H9 (cell line): ENCODE data around the gene NSFL1C. TPM values are rescaled to one million over a fixed set of nuclear protein-coding genes. Genes with fewer than 3 reads are reported as not detected.

ENCODE experiments used
- DNase-seq: peaks from one replicate; pipeline ENCODE4 v3.0.0-alpha.2; 2017
- H2AFZ ChIP-seq: one replicate; pipeline ENCODE4 v1.6.1; 2013; ENCODE audit warnings: mild to moderate bottlenecking, low read length, control low read depth, moderate library complexity
- H2AK5ac ChIP-seq: 2 replicates; pipeline ENCODE4 v1.6.1; 2013; ENCODE audit warnings: low read length, control low read depth, mixed read lengths; ENCODE audit not compliant: insufficient read length
- H2BK120ac ChIP-seq: one replicate; pipeline ENCODE4 v1.6.1; 2013; ENCODE audit warnings: low read depth, mild to moderate bottlenecking, low read length, control low read depth, inconsistent platforms; ENCODE audit not compliant: poor library complexity, severe bottlenecking
- H2BK12ac ChIP-seq: 2 replicates; pipeline ENCODE4 v1.6.1; 2013; ENCODE audit warnings: low read length, control low read depth, mixed read lengths, low read depth; ENCODE audit not compliant: insufficient read length
- H2BK15ac ChIP-seq: 2 replicates; pipeline ENCODE4 v1.6.1; 2013; ENCODE audit warnings: low read depth, low read length, control low read depth
- H2BK20ac ChIP-seq: one replicate; pipeline ENCODE4 v1.6.1; 2013; ENCODE audit warnings: low read depth, mild to moderate bottlenecking, low read length, control low read depth, inconsistent platforms; ENCODE audit not compliant: poor library complexity, severe bottlenecking
- H2BK5ac ChIP-seq: 2 replicates; pipeline ENCODE4 v1.6.1; 2013; ENCODE audit warnings: low read length, control low read depth, mixed read lengths; ENCODE audit not compliant: insufficient read length
- H3K14ac ChIP-seq: 2 replicates; pipeline ENCODE4 v1.6.1; 2013; ENCODE audit warnings: low read length, control low read depth; ENCODE audit not compliant: insufficient read depth
- H3K18ac ChIP-seq: 2 replicates; pipeline ENCODE4 v1.6.1; 2013; ENCODE audit warnings: low read depth, mild to moderate bottlenecking, mixed read lengths, low read length, control low read depth; ENCODE audit not compliant: insufficient read length
- H3K23ac ChIP-seq: 2 replicates; pipeline ENCODE4 v1.6.1; 2013; ENCODE audit warnings: low read length, control low read depth, mixed read lengths, low read depth; ENCODE audit not compliant: insufficient read length
- H3K23me2 ChIP-seq: 2 replicates; pipeline ENCODE4 v1.6.1; 2013; ENCODE audit warnings: low read depth, mild to moderate bottlenecking, mixed read lengths, low read length, control low read depth; ENCODE audit not compliant: insufficient read length, poor library complexity, severe bottlenecking
- H3K27ac ChIP-seq: 2 replicates; pipeline ENCODE4 v1.5.1; 2013; ENCODE audit warnings: low read length, control low read depth, mixed read lengths, low read depth; ENCODE audit not compliant: insufficient read length
- H3K27me3 ChIP-seq: 2 replicates; pipeline ENCODE4 v1.6.1; 2013; ENCODE audit warnings: low read length, control low read depth, inconsistent platforms; ENCODE audit not compliant: insufficient read depth
- H3K4ac ChIP-seq: 2 replicates; pipeline ENCODE4 v1.6.1; 2013; ENCODE audit warnings: low read depth, mild to moderate bottlenecking, control low read depth, inconsistent platforms, low read length, moderate library complexity
- H3K4me1 ChIP-seq: 2 replicates; pipeline ENCODE4 v1.6.1; 2013; ENCODE audit warnings: low read length, control low read depth, inconsistent platforms; ENCODE audit not compliant: insufficient read depth
- H3K4me2 ChIP-seq: 2 replicates; pipeline ENCODE4 v1.6.1; 2013; ENCODE audit warnings: low read length, control low read depth, mixed read lengths; ENCODE audit not compliant: insufficient read length, insufficient read depth
- H3K56ac ChIP-seq: 2 replicates; pipeline ENCODE4 v1.6.1; 2013; ENCODE audit warnings: low read depth, mild to moderate bottlenecking, mixed read lengths, low read length, control low read depth; ENCODE audit not compliant: insufficient read length
- H3K79me1 ChIP-seq: 2 replicates; pipeline ENCODE4 v1.6.1; 2013; ENCODE audit warnings: low read depth, mild to moderate bottlenecking, moderate library complexity, low read length, control low read depth, inconsistent platforms; ENCODE audit not compliant: insufficient read depth, poor library complexity, severe bottlenecking
- H3K79me2 ChIP-seq: 2 replicates; pipeline ENCODE4 v1.6.1; 2013; ENCODE audit warnings: low read length, control low read depth, inconsistent platforms; ENCODE audit not compliant: insufficient read depth
- H3K9ac ChIP-seq: 2 replicates; pipeline ENCODE4 v1.6.1; 2013; ENCODE audit warnings: low read length, control low read depth, mixed read lengths; ENCODE audit not compliant: insufficient read length; ENCODE audit errors: extremely low read depth
- H3K9me3 ChIP-seq: one replicate; pipeline ENCODE4 v1.6.1; 2013; ENCODE audit warnings: low read depth, low read length, inconsistent platforms; ENCODE audit not compliant: control insufficient read depth
- H3T11ph ChIP-seq: one replicate; pipeline ENCODE4 v1.6.1; 2013; ENCODE audit warnings: mild to moderate bottlenecking, low read length, control low read depth, inconsistent platforms
- H4K20me1 ChIP-seq: one replicate; pipeline ENCODE4 v1.6.1; 2013; ENCODE audit not compliant: control insufficient read depth, insufficient read length, insufficient read depth
- H4K5ac ChIP-seq: 2 replicates; pipeline ENCODE4 v1.6.1; 2013; ENCODE audit warnings: low read depth, mild to moderate bottlenecking, mixed read lengths, low read length, control low read depth; ENCODE audit not compliant: insufficient read length
- H4K8ac ChIP-seq: replicated peaks from 2 replicates; pipeline ENCODE4 v1.6.1; 2013; ENCODE audit warnings: low read length, control low read depth, mixed read lengths, low read depth; ENCODE audit not compliant: insufficient read length
- H4K91ac ChIP-seq: 2 replicates; pipeline ENCODE4 v1.6.1; 2013; ENCODE audit warnings: low read depth, mild to moderate bottlenecking, moderate library complexity, mixed read lengths, low read length, control low read depth; ENCODE audit not compliant: insufficient read length
- H3K27ac Mint-ChIP-seq, 3 experiments: 2 replicates in 2 of 3; 3 replicates in 1 of 3; pipeline ENCODE4 v1.8.0; 2020 to 2021; ENCODE audit warnings: mixed read lengths in 3 of 3, mild to moderate bottlenecking in 1 of 3, moderate library complexity in 1 of 3
- H3K27me3 Mint-ChIP-seq: 2 replicates; pipeline ENCODE4 v1.8.0; 2021; ENCODE audit warnings: low read depth, mild to moderate bottlenecking, moderate library complexity, mixed read lengths
- H3K36me3 Mint-ChIP-seq, 3 experiments: 2 replicates in 2 of 3; 3 replicates in 1 of 3; pipeline ENCODE4 v1.8.0; 2020 to 2021; ENCODE audit warnings: low read depth in 3 of 3, mixed read lengths in 3 of 3; ENCODE audit not compliant: insufficient read depth in 1 of 3
- H3K4me1 Mint-ChIP-seq, 2 experiments: 2 replicates each; pipeline ENCODE4 v1.8.0; 2020; ENCODE audit warnings: mixed read lengths in 2 of 2
- H3K4me3 Mint-ChIP-seq, 2 experiments: 2 replicates in 1 of 2; 3 replicates in 1 of 2; pipeline ENCODE4 v1.8.0; 2020 to 2021; ENCODE audit warnings: mild to moderate bottlenecking in 2 of 2, mixed read lengths in 2 of 2, moderate library complexity in 1 of 2
- H3K9me3 Mint-ChIP-seq, 2 experiments: 2 replicates in 1 of 2; 3 replicates in 1 of 2; pipeline ENCODE4 v1.8.0; 2020; ENCODE audit warnings: mild to moderate bottlenecking in 2 of 2, mixed read lengths in 2 of 2, moderate library complexity in 1 of 2
- CTCF ChIP-seq: fragments of 200-600 bp; sonication (generic); conservative IDR thresholded peaks from 3 replicates; pipeline ENCODE4 v1.8.0; 2021; ENCODE audit warnings: antibody characterized with exemption, mild to moderate bottlenecking
- WGBS: extraction: QIAGEN DNeasy Blood & Tissue Kit; methylation state at CpG from one replicate; pipeline ENCODE4 v1.1.7; 2013; ENCODE audit warnings: missing lambda C conversion rate, low lambda C conversion rate, mixed read lengths; ENCODE audit not compliant: insufficient read length; ENCODE audit errors: extremely low coverage; 5-methylcytosine and 5-hydroxymethylcytosine counted together
- total RNA-seq: library from RNA; stranded (reverse); gene quantifications from 2 replicates; pipeline ENCODE4 v1.2.1, GENCODE V29; 2021

Gene NSFL1C
- total RNA-seq, 1 experiment from 2014 or later: 81.8 TPM

- Histone ChIP-seq H3K79me1 (no peaks in the 10 kb centered on the region), H3K23me2 (no peaks in the 10 kb centered on the region), H4K91ac (no peak overlapping the region), H3K14ac (peak overlapping the region; percentile 16; the same call in 1 of the 2 replicates), H3K9me3 (no peaks in the 10 kb centered on the region), H2BK5ac (peak overlapping the region; percentile 38), H3K27ac (no peak overlapping the region), H4K5ac (no peak overlapping the region), H3K18ac (no peak overlapping the region), H2BK12ac (peak overlapping the region; percentile 71), H4K20me1 (no peaks in the 10 kb centered on the region), H3T11ph (no peak overlapping the region), H3K23ac (no peak overlapping the region), H2AK5ac (no peak overlapping the region), H3K4me1 (no peaks in the 10 kb centered on the region), H3K4me2 (no peak overlapping the region), H3K27me3 (no peaks in the 10 kb centered on the region), H3K79me2 (no peaks in the 10 kb centered on the region), H4K8ac (no peak overlapping the region), H2BK120ac (no peak overlapping the region), H2BK20ac (no peak overlapping the region), H3K56ac (peak overlapping the region; percentile 92), H2BK15ac (no peak overlapping the region), H3K9ac (no peak overlapping the region), H2AFZ (no peak overlapping the region), H3K4ac (no peak overlapping the region)
- no CpG with 5 or more reads among the region's 8 CpGs for WGBS
- Mint-ChIP-seq H3K27me3 (peaks cover 19% of the 10 kb centered on the region), H3K9me3 (peaks cover 19 to 31% of the 10 kb centered on the region in 2 experiments), H3K4me1 (peaks cover 6 to 12% of the 10 kb centered on the region in 2 experiments), H3K36me3 (peaks cover 2 to 6% (median 4%) of the 10 kb centered on the region in 3 experiments; a peak in 3 of 7 replicates), H3K27ac (no peak overlapping the region), H3K4me3 (no peak overlapping the region)
- no peak for TF ChIP-seq CTCF
- DNase-seq: no peak
These were observed 50.8 kb downstream of the NSFL1C start for GRCh38 chr20:1415667-1416468.
